ENCODE data around the gene CACNA1D.
A peak's percentile ranks its signal among the peaks of the same experiment; 100 is the strongest.

The CACNA1D gene

GRCh38 chr3:53694666-53695323 lies 200.4 kb downstream of the CACNA1D start:
- DNase-seq: no peak

GRCh38 chr3:53695324-53695690 lies 200.9 kb downstream of the CACNA1D start:
- no peak for DNase-seq

- DNase-seq: no peak
These were observed 202.2 kb downstream of the CACNA1D start for GRCh38 chr3:53696401-53697172.

DNA sequence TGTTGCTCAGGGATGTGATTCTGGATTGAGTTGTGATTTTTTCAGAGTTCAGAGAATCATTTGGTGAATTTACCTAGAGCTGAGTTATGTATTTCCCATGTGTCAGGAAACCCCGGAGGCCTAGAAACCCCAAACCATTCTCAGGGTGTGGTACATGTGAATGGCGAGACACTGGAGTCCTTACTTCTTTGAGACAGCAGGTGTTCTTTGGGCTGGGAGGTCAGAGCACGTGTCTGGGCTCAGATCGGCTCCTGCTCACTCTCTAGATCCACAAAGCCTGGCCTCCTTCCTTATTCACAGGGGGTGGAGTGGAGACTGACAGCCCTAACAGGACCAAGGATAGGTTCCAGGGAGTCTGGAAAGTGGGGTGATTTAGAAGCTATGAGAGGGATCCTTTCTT lies 206.0 kb downstream of the CACNA1D start:
- DNase-seq: no peak

DNA sequence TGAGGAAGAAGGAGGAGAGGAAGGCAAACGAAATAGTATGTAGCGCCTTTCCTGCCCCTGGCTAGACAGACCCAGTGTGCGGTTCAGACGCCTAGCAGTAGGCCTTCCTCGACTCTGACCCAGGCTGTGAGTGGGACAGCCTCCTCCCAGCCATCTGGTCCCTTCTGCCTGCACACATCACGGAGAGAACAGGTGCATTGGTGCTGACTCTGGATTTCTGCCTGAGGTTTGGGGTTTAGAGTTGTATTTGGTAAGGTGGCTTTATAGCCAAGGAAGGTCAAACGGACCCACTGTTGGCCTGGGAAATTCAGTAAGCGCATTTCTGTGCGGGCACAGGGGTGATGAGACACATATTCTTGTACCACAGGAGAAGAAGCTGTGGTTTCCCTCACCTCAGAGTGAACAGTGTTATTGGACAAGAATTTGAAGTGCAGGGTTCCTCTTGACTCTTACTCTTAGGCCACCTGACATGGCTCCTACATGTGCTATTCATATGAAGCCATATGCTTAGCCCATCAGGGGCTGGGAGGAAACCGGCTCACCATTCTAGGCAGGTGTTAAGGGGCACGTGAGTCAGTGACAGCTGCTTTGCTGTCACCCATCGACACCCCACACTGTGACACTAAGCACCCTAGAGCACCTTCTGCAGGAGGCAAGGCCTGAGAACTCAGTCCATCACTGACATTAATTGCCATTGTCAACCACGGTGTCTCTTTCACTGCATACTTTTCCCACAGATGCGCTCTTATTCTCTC lies 208.5 kb downstream of the CACNA1D start:
- DNase-seq: no peak

- no peak for DNase-seq
These were observed 209.4 kb downstream of the CACNA1D start for GRCh38 chr3:53703630-53704362.

- no peak for DNase-seq
These were observed 209.9 kb downstream of the CACNA1D start for GRCh38 chr3:53704363-53704725.

- DNase-seq: no peak
These were observed 210.8 kb downstream of the CACNA1D start for GRCh38 chr3:53705024-53705745.

GRCh38 chr3:53705774-53706173 lies 211.4 kb downstream of the CACNA1D start:
- DNase-seq: no peak

DNA sequence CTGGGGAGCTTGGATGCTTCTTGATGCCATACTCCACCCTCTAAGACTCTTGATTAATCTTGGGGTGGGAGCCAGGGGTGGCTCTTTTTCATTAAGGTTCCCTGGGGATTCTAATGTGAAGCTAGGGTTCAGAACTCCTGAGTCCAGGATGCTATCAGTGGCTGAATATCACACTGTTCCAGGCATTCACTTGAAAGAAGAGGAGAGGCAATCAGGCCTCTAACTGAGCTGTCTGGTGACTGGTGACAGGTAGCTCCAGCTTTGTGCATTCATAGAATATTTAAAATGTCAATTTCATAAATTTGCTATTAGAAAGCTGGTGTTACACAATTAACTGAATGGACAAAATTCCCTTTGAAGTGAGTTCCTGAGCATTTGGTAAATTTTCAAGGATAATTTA lies 212.8 kb downstream of the CACNA1D start:
- no peak for DNase-seq

- DNase-seq: peak; percentile 79 to 85
These were observed 213.7 kb downstream of the CACNA1D start for GRCh38 chr3:53708001-53708621.

- DNase-seq: no peak
These were observed 214.8 kb downstream of the CACNA1D start for GRCh38 chr3:53709256-53709655.

- DNase-seq: peak; percentile 56 to 61
These were observed 215.7 kb downstream of the CACNA1D start for GRCh38 chr3:53709860-53710674.

DNA sequence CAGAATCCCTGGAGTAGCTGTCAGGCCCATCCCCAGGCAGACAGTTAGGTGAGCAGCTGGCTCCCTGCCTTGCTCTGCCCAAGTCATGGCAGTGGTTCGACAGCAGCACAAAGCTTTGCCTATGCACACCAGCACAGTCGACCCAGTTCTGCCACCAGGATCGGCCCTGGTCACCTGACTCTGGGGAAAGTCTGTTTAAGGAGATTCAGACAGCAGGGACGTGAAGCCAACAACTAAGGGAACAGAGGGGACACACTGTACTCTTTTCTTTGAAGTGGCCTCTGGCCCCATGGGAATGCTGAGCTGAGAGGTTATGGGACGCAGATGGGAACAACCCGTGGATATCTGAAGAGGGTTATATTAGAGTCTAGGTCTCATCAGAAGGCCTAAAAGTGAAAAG lies 217.0 kb downstream of the CACNA1D start:
- no peak for DNase-seq

DNA sequence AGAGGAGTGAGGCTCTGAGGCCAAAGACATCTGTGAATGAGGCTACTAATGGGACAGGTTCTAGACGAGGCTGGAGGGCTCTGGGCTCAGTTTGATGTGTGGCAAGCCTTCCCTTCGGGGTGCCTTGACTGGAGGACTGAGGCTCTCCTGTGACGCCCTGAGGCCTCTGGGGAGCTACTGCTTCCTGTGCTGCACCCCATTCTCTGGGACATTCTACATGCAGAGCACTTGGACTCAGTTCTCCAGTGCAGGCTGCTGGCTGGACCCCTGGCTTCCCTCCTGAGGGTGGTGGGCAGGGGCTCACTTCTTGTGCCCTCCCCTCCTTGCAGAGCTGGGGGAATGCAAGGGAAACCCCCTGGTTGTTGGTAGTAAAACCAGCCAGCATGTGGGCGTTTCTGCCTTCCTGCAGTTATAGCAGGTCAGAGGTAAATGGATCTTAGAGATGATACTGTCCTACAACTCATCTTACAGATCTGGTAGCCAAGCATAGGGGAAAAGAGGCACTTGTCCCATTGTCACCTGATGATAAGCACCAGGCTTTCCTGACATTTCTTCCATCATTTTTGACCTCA lies 218.5 kb downstream of the CACNA1D start:
- DNase-seq: no peak

DNA sequence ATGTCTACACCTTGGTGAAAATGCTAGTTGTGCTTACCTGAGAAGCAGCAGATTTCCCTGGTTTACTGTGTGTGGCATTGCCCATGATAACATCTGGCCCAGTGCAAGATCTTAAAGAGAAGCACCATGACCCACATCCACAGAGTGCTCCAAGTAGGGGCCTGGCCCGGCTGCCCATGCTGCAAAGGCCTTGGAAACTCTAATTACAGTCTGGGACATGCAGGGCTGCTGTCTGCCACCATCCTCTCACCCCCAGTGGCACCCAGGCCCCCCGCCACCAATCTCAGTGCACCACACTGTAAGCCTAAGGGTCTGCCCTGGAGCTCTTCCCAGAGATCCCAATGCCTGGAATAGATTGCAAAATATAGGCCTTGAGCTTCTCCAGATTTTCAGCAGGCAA lies 219.2 kb downstream of the CACNA1D start:
- no peak for DNase-seq

GRCh38 chr3:53715815-53716483 lies 221.5 kb downstream of the CACNA1D start:
- no peak for DNase-seq

GRCh38 chr3:53716998-53717397 lies 222.6 kb downstream of the CACNA1D start:
- no peak for DNase-seq

DNA sequence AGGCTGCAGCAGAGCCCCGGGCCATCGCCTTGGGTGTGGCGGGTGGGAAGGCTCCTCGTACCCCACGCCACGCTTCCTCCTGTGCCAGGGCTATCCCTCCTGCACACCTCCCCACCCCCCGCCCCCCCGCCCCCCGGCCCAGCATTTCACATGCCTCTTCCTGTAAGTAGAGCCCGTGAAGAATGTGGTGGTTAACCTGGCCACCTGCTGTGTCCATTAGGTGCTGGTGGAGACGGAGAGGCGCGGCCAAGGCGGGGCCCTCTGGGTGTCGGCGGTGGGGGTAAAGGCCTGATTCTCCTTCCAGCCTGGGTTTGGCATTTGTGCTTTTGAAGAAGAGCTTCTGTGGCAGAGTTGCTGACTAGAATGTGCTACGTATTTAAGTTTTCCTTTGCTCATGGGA lies 224.1 kb downstream of the CACNA1D start:
- DNase-seq: no peak

- no peak for DNase-seq
These were observed 225.4 kb downstream of the CACNA1D start for GRCh38 chr3:53719796-53720195.
